Measurements from ENCODE around the gene MAPK8.

The MAPK8 gene

GRCh38 chr10:48332166-48332870, 25.8 kb downstream of the MAPK8 start:
- no peak for TF ChIP-seq CTCF (IDR thresholded peaks at IDR 0.05; ENCODE audit: low read depth, low read length, missing control alignments)
- no peak overlapping the region for H3K4me3 ChIP-seq (replicated peaks; ENCODE audit: low read depth, low read length)
- no peak for DNase-seq (ENCODE audit: extremely low read depth, low read depth)

GRCh38 chr10:48332871-48333216, 26.4 kb downstream of the MAPK8 start:
- TF ChIP-seq CTCF (IDR thresholded peaks at IDR 0.05; ENCODE audit: low read depth, low read length, missing control alignments): no peak
- H3K4me3 ChIP-seq (replicated peaks; ENCODE audit: low read depth, low read length): no peak overlapping the region
- DNase-seq (ENCODE audit: extremely low read depth, low read depth): no peak

GRCh38 chr10:48333856-48334255, 27.4 kb downstream of the MAPK8 start:
- DNase-seq (ENCODE audit: extremely low read depth, low read depth): no peak
- H3K4me3 ChIP-seq (replicated peaks; ENCODE audit: low read depth, low read length): no peak overlapping the region
- TF ChIP-seq CTCF (IDR thresholded peaks at IDR 0.05; ENCODE audit: low read depth, low read length, missing control alignments): no peak

- no peak for DNase-seq (ENCODE audit: extremely low read depth, low read depth)
- TF ChIP-seq CTCF (IDR thresholded peaks at IDR 0.05; ENCODE audit: low read depth, low read length, missing control alignments): no peak
Observed at GRCh38 chr10:48335788-48336187, 29.3 kb downstream of the MAPK8 start.

GRCh38 chr10:48336978-48337599, 30.6 kb downstream of the MAPK8 start:
- TF ChIP-seq CTCF (IDR thresholded peaks at IDR 0.05; ENCODE audit: low read depth, low read length, missing control alignments): no peak
- H3K4me3 ChIP-seq (replicated peaks; ENCODE audit: low read depth, low read length): no peak overlapping the region
- DNase-seq (ENCODE audit: extremely low read depth, low read depth): no peak

More at GRCh38 chr10:48335788-48336187, 29.3 kb downstream of the MAPK8 start:
- no peak overlapping the region for H3K4me3 ChIP-seq (replicated peaks; ENCODE audit: low read depth, low read length)

GRCh38 chr10:48340734-48341133, 34.3 kb downstream of the MAPK8 start:
- H3K4me3 ChIP-seq (replicated peaks; ENCODE audit: low read depth, low read length): no peak overlapping the region
- no peak for TF ChIP-seq CTCF (IDR thresholded peaks at IDR 0.05; ENCODE audit: low read depth, low read length, missing control alignments)
- DNase-seq (ENCODE audit: extremely low read depth, low read depth): no peak

Data from HFF-Myc (cell line).